ENCODE results near the gene DAPK2. TPM values are rescaled to one million over a fixed set of nuclear protein-coding genes. Genes with fewer than 3 reads are reported as not detected.

Gene DAPK2
- total RNA-seq = 0.72 TPM
- polyA plus RNA-seq = not detected

DNA sequence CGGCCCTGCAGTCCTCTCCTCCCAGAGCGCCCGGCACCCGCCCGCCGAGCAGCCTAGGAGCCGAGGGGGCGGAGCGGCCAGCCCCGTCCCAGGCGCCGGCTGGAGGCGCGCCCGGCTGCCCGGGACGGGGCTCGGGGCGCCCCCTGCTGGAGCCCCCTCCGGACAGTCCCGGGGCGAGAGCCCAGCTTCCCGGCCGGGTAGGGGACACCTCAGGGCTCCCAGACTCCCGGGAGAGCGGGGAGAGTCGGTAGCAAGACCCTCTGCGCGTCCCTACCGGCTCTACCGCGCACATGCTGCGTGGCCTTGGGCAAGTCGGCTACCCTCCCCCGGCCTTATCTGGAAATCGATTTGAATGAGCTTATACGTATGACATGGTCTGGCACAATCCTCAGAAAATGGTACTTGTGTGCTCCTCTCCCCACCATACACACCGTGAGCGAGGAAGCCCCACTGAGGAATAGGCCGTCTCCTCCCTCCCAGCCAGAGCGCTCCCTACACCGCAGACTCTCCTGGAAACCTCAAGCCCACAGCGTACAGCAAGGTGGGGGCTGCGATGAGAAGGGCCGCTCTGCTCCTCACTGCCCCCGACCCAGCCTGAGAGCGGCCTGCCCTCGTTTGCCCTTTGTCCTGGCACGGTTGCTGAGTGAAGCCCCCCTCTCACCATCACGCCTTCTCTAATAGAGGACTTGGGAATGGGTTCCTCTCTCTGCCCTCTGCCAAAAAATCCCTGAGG is at the start of gene DAPK2:
Gene DAPK2, minus strand, starts transcription at position 65 of the 733 bp plus-strand sequence. CDS start 6,224 bp downstream, outside the sequence.
- Mint-ChIP-seq H3K36me3 (no peaks in the 10 kb centered on the region), H3K27me3 (peaks cover 51% of the 10 kb centered on the region), H3K4me3 (peak within 1 kb of the TSS; percentile 68 to 88 (median 84)), H3K27ac (no peak within 1 kb of the TSS), H3K9me3 (no peaks in the 10 kb centered on the region), H3K4me1 (peaks cover 0 to 10% (median 2%) of the 10 kb centered on the region in 4 donors)
- no peaks in the 10 kb centered on the region for H3K9me3 ChIP-seq (ENCODE audit: control insufficient read depth in 2 of 2, low read length in 2 of 2)
- H3K4me1 ChIP-seq (ENCODE audit: control insufficient read depth, insufficient read depth, low read length, poor library complexity, severe bottlenecking) = peaks cover 6% of the 10 kb centered on the region
- peak; percentile 83 to 84 for ATAC-seq (ENCODE audit: low read depth in 2 of 2)
- no peaks in the 10 kb centered on the region for H3K36me3 ChIP-seq (ENCODE audit: control insufficient read depth, insufficient read depth, low read length)
- peak; percentile 37 to 55 (median 54) for DNase-seq
- no peak within 1 kb of the TSS for H3K4me3 ChIP-seq (ENCODE audit: low read depth, low read length)
- no peak within 1 kb of the TSS for H3K27ac ChIP-seq (ENCODE audit: insufficient read depth, low read length, poor library complexity, severe bottlenecking)
- peaks cover 10% of the 10 kb centered on the region for H3K27me3 ChIP-seq (ENCODE audit: control insufficient read depth, insufficient read depth, low read length)

DNA sequence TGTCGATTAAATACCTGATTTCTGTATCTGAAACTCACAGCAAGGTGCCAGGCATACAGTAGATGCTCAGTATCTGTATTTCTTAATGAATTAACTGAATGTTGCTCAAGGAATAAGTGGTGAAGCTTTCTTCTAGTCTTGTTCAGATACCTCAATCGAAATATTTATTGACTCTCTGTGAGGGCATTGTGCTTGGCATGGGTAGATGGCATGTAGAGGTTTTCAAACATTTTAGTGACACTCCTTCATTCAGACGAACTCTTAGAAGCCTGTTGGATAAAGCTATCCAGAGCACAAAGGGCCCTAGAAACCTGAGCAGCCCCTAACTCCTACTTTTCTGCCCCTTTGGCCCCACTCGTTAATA is 49.1 kb upstream of the DAPK2 start:
- Mint-ChIP-seq H3K4me1 (peaks cover 46 to 88% (median 63%) of the 10 kb centered on the region in 4 donors), H3K4me3 (peak overlapping the region; percentile 92 to 100 (median 98)), H3K9me3 (no peaks in the 10 kb centered on the region), H3K36me3 (no peaks in the 10 kb centered on the region), H3K27me3 (peaks cover 5% of the 10 kb centered on the region), H3K27ac (peak overlapping the region; percentile 97 to 100 (median 98))
- peak overlapping the region; percentile 83 for H3K27ac ChIP-seq (ENCODE audit: insufficient read depth, low read length, poor library complexity, severe bottlenecking)
- no peaks in the 10 kb centered on the region for H3K9me3 ChIP-seq (ENCODE audit: control insufficient read depth in 2 of 2, low read length in 2 of 2)
- H3K4me1 ChIP-seq (ENCODE audit: control insufficient read depth, insufficient read depth, low read length, poor library complexity, severe bottlenecking) = peaks cover 73% of the 10 kb centered on the region
- ATAC-seq (ENCODE audit: low read depth in 2 of 2) (no peak), DNase-seq (no peak)
- no peaks in the 10 kb centered on the region for H3K36me3 ChIP-seq (ENCODE audit: control insufficient read depth, insufficient read depth, low read length)
- H3K4me3 ChIP-seq (ENCODE audit: low read depth, low read length) = peak overlapping the region; percentile 100
- no peaks in the 10 kb centered on the region for H3K27me3 ChIP-seq (ENCODE audit: control insufficient read depth, insufficient read depth, low read length)

DNA sequence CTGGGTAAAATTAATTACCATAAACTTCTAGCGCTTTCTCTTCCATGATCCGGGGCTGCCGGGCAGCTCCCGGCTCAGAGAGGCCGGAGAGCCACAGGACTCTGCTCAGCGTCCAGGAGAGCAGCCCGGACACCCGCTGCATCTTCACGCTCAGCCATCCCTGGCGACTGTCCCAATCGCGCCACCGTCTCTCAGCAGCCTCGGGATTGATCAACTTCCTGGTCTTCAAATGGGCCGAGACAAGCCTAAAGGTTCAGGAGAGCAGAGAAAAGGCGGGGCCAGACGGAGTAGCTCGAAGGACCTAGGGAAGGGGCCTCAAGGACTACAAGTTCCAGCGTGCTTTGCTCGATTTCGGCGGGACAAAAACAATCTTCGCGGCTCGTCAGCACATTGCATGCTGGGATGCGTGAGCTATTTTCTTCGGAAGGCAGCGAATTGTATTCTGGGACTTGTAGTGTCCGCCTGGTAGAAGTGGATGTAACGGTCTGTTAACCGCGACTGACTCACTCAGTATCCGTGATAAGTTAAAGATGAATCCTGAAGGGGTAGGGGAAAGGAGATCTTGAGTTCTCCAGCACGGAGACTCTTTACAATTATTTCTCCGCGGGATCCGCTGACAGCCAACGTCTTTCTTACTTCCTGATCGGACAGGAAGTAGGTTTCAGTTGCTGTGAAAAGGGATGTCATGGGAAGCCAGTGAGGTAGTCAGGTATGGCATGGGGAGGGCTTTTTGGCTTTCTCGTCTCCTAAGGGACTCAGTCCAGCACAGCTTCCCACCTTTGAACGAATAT is 47.5 kb upstream of the DAPK2 start, which contains the start of gene CIAO2A:
Gene CIAO2A, minus strand, starts transcription at position 212 of the 791 bp plus-strand sequence. Its CDS starts 70 bp downstream, at position 142.
- Mint-ChIP-seq H3K9me3 (no peaks in the 10 kb centered on the region), H3K27me3 (peaks cover 5% of the 10 kb centered on the region), H3K36me3 (peaks cover 3% of the 10 kb centered on the region), H3K4me1 (peaks cover 39 to 82% (median 63%) of the 10 kb centered on the region in 4 donors), H3K27ac (peak within 1 kb of the TSS; percentile 99 to 100 (median 100)), H3K4me3 (peak within 1 kb of the TSS; percentile 92 to 100 (median 98))
- Histone ChIP-seq H3K4me3 (ENCODE audit: low read depth, low read length) (peak within 1 kb of the TSS; percentile 100), H3K9me3 (ENCODE audit: control insufficient read depth in 2 of 2, low read length in 2 of 2) (no peaks in the 10 kb centered on the region), H3K4me1 (ENCODE audit: control insufficient read depth, insufficient read depth, low read length, poor library complexity, severe bottlenecking) (peaks cover 62% of the 10 kb centered on the region), H3K27ac (ENCODE audit: insufficient read depth, low read length, poor library complexity, severe bottlenecking) (peak within 1 kb of the TSS; percentile 90), H3K27me3 (ENCODE audit: control insufficient read depth, insufficient read depth, low read length) (no peaks in the 10 kb centered on the region), H3K36me3 (ENCODE audit: control insufficient read depth, insufficient read depth, low read length) (peaks cover 10% of the 10 kb centered on the region)
- ATAC-seq (ENCODE audit: low read depth in 2 of 2) = peak; percentile 77 to 78
- peak; percentile 90 to 99 (median 90) for DNase-seq

DNA sequence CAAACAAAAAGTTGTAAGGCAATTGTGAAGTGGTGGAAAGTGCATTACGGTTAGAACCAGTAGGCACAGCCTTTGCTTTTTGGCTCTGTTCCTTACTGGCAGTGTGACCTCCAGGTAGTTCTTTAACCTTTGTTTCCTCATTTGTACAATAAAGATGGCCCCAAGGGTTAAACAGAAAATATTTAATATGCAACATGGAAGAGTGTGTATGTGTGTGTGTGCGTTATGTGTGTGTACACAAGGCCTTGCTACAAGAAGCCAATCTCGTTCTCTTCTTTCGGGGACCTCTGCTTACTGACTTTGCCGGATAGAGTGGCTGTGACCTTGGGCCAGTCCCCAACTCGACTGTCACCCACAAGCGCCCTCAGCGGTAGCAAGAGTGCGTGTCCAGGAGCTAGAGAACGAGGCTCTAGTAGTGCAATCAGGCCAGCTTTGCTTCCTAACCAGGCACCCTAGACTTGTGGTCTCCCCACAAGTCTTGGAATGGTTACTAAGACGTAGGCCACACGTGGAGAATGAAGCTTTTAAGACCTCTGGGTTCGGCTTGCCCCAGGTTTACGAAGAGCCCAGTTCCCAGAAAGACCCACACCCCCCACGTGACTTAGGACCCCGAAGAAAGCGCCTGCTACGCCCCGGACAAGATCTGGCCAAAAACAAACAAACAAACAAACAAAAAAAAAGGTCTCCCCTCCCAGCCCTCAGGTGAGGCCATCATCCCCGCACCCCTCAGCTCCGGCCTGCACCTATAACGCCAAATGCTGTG is 46.8 kb upstream of the DAPK2 start:
- Mint-ChIP-seq H3K36me3 (peaks cover 6% of the 10 kb centered on the region), H3K27me3 (peaks cover 5% of the 10 kb centered on the region), H3K4me3 (peak overlapping the region; percentile 92 to 100 (median 98)), H3K27ac (peak overlapping the region; percentile 99 to 100 (median 100)), H3K4me1 (peaks cover 35 to 79% (median 60%) of the 10 kb centered on the region in 4 donors), H3K9me3 (no peaks in the 10 kb centered on the region)
- Histone ChIP-seq H3K9me3 (ENCODE audit: control insufficient read depth in 2 of 2, low read length in 2 of 2) (no peaks in the 10 kb centered on the region), H3K27me3 (ENCODE audit: control insufficient read depth, insufficient read depth, low read length) (no peaks in the 10 kb centered on the region), H3K27ac (ENCODE audit: insufficient read depth, low read length, poor library complexity, severe bottlenecking) (peak overlapping the region; percentile 90), H3K4me3 (ENCODE audit: low read depth, low read length) (peak overlapping the region; percentile 100), H3K4me1 (ENCODE audit: control insufficient read depth, insufficient read depth, low read length, poor library complexity, severe bottlenecking) (peaks cover 62% of the 10 kb centered on the region), H3K36me3 (ENCODE audit: control insufficient read depth, insufficient read depth, low read length) (peaks cover 18% of the 10 kb centered on the region)
- DNase-seq (peak in 2 of 3 donors; percentile 24 to 63), ATAC-seq (ENCODE audit: low read depth in 2 of 2) (no peak)

DNA sequence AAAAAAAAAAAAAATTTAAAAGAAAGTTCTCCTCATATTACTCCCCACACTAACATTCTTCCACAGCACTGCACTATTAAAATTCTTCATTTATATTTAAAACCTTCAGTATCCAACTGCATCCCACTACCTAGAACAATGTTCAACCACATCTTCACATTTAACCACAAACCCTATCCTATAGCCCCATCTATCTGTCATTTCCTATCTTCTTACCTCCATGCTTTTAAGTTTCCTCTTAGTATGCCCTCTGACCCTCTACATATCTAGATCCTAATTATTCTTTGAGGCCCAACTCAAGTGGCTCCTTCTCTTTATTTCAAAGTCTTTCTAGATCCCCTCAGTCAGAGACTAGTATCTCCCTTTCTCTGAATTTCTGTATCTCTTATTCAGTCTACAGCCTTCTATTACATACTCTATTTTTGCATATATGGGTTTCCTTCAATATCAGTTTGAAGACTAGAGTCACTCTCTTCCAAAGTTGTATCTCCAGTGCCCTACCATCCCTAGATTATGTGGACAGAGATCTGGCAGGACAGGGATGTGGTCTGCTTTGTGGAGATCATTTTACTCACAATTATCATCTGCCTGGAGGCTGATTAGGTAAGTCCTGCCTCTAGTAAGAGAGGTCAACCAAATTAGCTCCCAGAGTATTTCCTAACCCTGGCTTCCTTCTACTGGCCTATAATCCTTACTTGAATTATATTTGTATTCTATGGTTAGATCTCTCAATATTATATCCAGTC is 46.0 kb upstream of the DAPK2 start:
- ATAC-seq (ENCODE audit: low read depth in 2 of 2) = no peak
- H3K36me3 ChIP-seq (ENCODE audit: control insufficient read depth, insufficient read depth, low read length) = peaks cover 26% of the 10 kb centered on the region
- H3K4me1 ChIP-seq (ENCODE audit: control insufficient read depth, insufficient read depth, low read length, poor library complexity, severe bottlenecking) = peaks cover 54% of the 10 kb centered on the region
- no peaks in the 10 kb centered on the region for H3K27me3 ChIP-seq (ENCODE audit: control insufficient read depth, insufficient read depth, low read length)
- Mint-ChIP-seq H3K4me1 (peaks cover 27 to 71% (median 52%) of the 10 kb centered on the region in 4 donors), H3K36me3 (peaks cover 10% of the 10 kb centered on the region), H3K9me3 (no peaks in the 10 kb centered on the region), H3K27me3 (peaks cover 5% of the 10 kb centered on the region), H3K27ac (peak overlapping the region; percentile 99 to 100 (median 100)), H3K4me3 (peak overlapping the region; percentile 92 to 100 (median 98))
- DNase-seq = peak in 2 of 3 donors; percentile 51 to 60
- peak overlapping the region; percentile 100 for H3K4me3 ChIP-seq (ENCODE audit: low read depth, low read length)
- H3K27ac ChIP-seq (ENCODE audit: insufficient read depth, low read length, poor library complexity, severe bottlenecking) = peak overlapping the region; percentile 90
- no peaks in the 10 kb centered on the region for H3K9me3 ChIP-seq (ENCODE audit: control insufficient read depth in 2 of 2, low read length in 2 of 2)

DNA sequence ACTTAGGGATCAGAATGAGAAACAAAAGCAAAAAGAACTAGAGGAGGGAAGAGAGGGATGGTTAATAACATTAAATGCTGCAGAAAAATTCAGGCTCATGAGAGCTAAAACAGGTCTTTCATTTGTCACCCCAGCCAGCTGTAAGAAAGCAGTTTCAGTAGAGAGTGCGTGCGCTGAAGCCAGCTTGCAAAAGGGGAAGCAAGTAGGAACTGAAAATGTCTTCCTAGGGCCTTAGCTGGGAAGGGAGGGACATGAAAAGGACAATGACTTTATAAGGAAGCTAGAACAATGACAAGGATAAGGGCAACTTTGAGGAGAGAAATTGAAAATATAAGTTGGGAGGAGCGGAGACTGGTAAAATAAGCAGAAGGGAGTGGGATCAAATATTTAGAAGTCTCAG is 44.2 kb upstream of the DAPK2 start:
- H3K27me3 ChIP-seq (ENCODE audit: control insufficient read depth, insufficient read depth, low read length) = no peaks in the 10 kb centered on the region
- H3K36me3 ChIP-seq (ENCODE audit: control insufficient read depth, insufficient read depth, low read length) = peaks cover 27% of the 10 kb centered on the region
- peak overlapping the region in 1 of 3 donors; percentile 12 for H3K27ac Mint-ChIP-seq
- no peaks in the 10 kb centered on the region for H3K27me3 Mint-ChIP-seq
- H3K4me3 ChIP-seq (ENCODE audit: low read depth, low read length) = no peak overlapping the region
- no peak overlapping the region for H3K27ac ChIP-seq (ENCODE audit: insufficient read depth, low read length, poor library complexity, severe bottlenecking)
- DNase-seq (no peak), ATAC-seq (ENCODE audit: low read depth in 2 of 2) (no peak)
- H3K4me1 ChIP-seq (ENCODE audit: control insufficient read depth, insufficient read depth, low read length, poor library complexity, severe bottlenecking) = peaks cover 40% of the 10 kb centered on the region
- H3K4me3 Mint-ChIP-seq = peak overlapping the region in 3 of 4 donors; percentile 23 to 79 (median 49)
- H3K9me3 Mint-ChIP-seq = no peaks in the 10 kb centered on the region
- peaks cover 10% of the 10 kb centered on the region for H3K36me3 Mint-ChIP-seq
- peaks cover 26 to 61% (median 42%) of the 10 kb centered on the region in 4 donors for H3K4me1 Mint-ChIP-seq
- H3K9me3 ChIP-seq (ENCODE audit: control insufficient read depth in 2 of 2, low read length in 2 of 2) = no peaks in the 10 kb centered on the region

Data from CD4-positive, CD25-positive, alpha-beta regulatory T cell (primary cell).